K562 treated with DMSO at 1 percent for 4 hours (cell line): Measurements from ENCODE around the gene NIBAN1. TPM values are rescaled to one million over a fixed set of nuclear protein-coding genes. Genes with fewer than 3 reads are reported as not detected.

ENCODE experiments used
- total RNA-seq: library from RNA; unstranded; fragments of 300-600 nt; gene quantifications from 2 replicates; pipeline ENCODE4 v1.2.3, GENCODE V29; 2022; ENCODE audit not compliant: insufficient read depth

The NIBAN1 gene, protein sequence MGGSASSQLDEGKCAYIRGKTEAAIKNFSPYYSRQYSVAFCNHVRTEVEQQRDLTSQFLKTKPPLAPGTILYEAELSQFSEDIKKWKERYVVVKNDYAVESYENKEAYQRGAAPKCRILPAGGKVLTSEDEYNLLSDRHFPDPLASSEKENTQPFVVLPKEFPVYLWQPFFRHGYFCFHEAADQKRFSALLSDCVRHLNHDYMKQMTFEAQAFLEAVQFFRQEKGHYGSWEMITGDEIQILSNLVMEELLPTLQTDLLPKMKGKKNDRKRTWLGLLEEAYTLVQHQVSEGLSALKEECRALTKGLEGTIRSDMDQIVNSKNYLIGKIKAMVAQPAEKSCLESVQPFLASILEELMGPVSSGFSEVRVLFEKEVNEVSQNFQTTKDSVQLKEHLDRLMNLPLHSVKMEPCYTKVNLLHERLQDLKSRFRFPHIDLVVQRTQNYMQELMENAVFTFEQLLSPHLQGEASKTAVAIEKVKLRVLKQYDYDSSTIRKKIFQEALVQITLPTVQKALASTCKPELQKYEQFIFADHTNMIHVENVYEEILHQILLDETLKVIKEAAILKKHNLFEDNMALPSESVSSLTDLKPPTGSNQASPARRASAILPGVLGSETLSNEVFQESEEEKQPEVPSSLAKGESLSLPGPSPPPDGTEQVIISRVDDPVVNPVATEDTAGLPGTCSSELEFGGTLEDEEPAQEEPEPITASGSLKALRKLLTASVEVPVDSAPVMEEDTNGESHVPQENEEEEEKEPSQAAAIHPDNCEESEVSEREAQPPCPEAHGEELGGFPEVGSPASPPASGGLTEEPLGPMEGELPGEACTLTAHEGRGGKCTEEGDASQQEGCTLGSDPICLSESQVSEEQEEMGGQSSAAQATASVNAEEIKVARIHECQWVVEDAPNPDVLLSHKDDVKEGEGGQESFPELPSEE
- total RNA-seq = 30.9 and 40.9 TPM in 2 replicates

GRCh38 chr1:184974056-184974836 is at the start of gene NIBAN1:
TSS of gene NIBAN1 (minus strand) at chr1:184974508. CDS start at chr1:184974356, 152 bp downstream.

Other genes starting within 250 kb of the NIBAN1 start
- gene EDEM3, start 219.7 kb downstream of the NIBAN1 start, total RNA-seq = 14.0 and 19.1 TPM in 2 replicates
- gene RNF2, start 71.0 kb upstream of the NIBAN1 start, total RNA-seq = 7.1 and 7.9 TPM in 2 replicates
- 15.6 and 21.5 TPM in 2 replicates for gene TRMT1L, start 182.4 kb upstream of the NIBAN1 start, total RNA-seq
- 1.9 and 2.1 TPM in 2 replicates for gene SWT1, start 182.7 kb upstream of the NIBAN1 start, total RNA-seq